ENCODE measurements around the gene KISS1R. TPM values are rescaled to one million over a fixed set of nuclear protein-coding genes. Genes with fewer than 3 reads are reported as not detected.

KISS1R gene
- total RNA-seq, 1 experiment from 2014 or later, result not detected

DNA sequence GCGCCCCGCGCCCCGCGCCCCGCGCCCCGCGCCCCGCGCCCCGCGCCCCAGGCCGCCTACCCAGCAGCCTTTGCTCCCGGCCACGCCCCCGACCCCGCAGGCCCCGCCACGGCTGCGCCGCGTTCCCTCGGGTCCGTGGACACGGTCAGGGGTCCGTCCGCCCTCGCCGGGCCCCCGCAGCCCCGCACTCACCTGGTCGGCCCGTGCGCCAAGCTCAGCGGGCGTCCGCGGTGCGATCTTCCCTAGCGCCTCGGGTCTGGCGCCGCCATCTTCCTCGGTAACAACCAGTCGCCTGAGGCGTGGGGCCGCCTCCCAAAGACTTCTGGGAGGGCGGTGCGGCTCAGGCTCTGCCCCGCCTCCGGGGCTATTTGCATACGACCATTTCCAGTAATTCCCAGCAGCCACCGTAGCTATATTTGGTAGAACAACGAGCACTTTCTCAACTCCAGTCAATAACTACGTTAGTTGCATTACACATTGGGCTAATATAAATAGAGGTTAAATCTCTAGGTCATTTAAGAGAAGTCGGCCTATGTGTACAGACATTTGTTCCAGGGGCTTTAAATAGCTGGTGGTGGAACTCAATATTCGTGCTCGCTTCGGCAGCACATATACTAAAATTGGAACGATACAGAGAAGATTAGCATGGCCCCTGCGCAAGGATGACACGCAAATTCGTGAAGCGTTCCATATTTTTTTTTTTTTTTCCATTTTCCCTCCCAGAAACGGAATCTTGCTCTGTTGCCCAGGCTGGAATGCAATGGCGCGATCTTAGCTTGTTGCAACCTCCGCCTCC, 24.0 kb upstream of the KISS1R start, which contains the start of the genes MED16 and RNU6-9:
TSS of gene MED16 (minus strand) at position 294 of the 796 bp plus-strand sequence. CDS start 2,056 bp downstream, outside the sequence.
TSS of gene RNU6-9 (plus strand) at position 591 of the 796 bp plus-strand sequence.
- peak; percentile 97 for DNase-seq
- Histone ChIP-seq H3K4me3 (ENCODE audit: low read length) (peak within 1 kb of the TSS; percentile 84), H2AFZ (ENCODE audit: low read length) (no peak within 1 kb of the TSS; the same call in 1 of the 2 replicates), H3K9me3 (ENCODE audit: low read length) (no peaks in the 10 kb centered on the region), H4K20me1 (ENCODE audit: insufficient read depth, low read depth, low read length) (peaks cover 9% of the 10 kb centered on the region; the same call in 1 of the 2 replicates), H3K27ac (ENCODE audit: low read length) (peak within 1 kb of the TSS; percentile 66), H3K9ac (ENCODE audit: low read length) (peak within 1 kb of the TSS; percentile 91), H3K27me3 (ENCODE audit: low read length) (no peaks in the 10 kb centered on the region), H3K4me2 (ENCODE audit: low read depth, low read length, poor library complexity, severe bottlenecking) (peak within 1 kb of the TSS; percentile 90), H3K79me2 (ENCODE audit: low read length) (peaks cover 19% of the 10 kb centered on the region), H3K9me2 (replicated peaks; ENCODE audit: insufficient read depth, low read length) (no peaks in the 10 kb centered on the region), H3K36me3 (ENCODE audit: insufficient read depth, low read length) (0 out of 2 replicates have a peak, but pooled peaks cover 5% of the 10 kb centered on the region), H3K4me1 (ENCODE audit: low read length) (peaks cover 12% of the 10 kb centered on the region)

DNA sequence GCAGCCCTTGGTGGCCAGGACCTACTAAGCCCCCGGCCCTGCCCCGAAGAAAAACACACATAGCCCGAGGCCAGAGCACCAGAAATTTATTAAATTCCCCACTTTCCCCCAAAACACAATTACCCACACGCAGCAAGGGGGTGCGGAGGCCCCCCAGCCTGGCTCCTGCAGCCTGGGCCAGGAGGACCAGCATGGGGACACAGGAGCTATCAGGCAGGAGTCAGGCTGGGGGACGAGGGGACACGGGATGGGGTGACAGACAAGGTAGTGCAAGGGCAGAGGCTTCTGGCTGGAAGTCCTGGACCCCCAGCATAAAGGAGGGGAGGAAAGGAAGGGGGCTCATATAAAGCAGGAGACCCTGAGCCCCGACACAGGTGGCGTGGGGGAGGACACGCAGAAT, 20.7 kb upstream of the KISS1R start:
- H2AFZ ChIP-seq (ENCODE audit: low read length), result no peak overlapping the region
- H4K20me1 ChIP-seq (ENCODE audit: insufficient read depth, low read depth, low read length), result peaks cover 21% of the 10 kb centered on the region; the same call in 1 of the 2 replicates
- no peaks in the 10 kb centered on the region for H3K27me3 ChIP-seq (ENCODE audit: low read length)
- no peak for DNase-seq
- no peaks in the 10 kb centered on the region for H3K9me2 ChIP-seq (replicated peaks; ENCODE audit: insufficient read depth, low read length)
- H3K4me3 ChIP-seq (ENCODE audit: low read length), result no peak overlapping the region
- peaks cover 8% of the 10 kb centered on the region for H3K79me2 ChIP-seq (ENCODE audit: low read length)
- H3K36me3 ChIP-seq (ENCODE audit: insufficient read depth, low read length), result no peaks in the 10 kb centered on the region
- no peak overlapping the region for H3K9ac ChIP-seq (ENCODE audit: low read length)
- no peak overlapping the region for H3K27ac ChIP-seq (ENCODE audit: low read length)
- H3K4me1 ChIP-seq (ENCODE audit: low read length), result peaks cover 29% of the 10 kb centered on the region
- H3K9me3 ChIP-seq (ENCODE audit: low read length), result no peaks in the 10 kb centered on the region
- H3K4me2 ChIP-seq (ENCODE audit: low read depth, low read length, poor library complexity, severe bottlenecking), result no peak overlapping the region

DNA sequence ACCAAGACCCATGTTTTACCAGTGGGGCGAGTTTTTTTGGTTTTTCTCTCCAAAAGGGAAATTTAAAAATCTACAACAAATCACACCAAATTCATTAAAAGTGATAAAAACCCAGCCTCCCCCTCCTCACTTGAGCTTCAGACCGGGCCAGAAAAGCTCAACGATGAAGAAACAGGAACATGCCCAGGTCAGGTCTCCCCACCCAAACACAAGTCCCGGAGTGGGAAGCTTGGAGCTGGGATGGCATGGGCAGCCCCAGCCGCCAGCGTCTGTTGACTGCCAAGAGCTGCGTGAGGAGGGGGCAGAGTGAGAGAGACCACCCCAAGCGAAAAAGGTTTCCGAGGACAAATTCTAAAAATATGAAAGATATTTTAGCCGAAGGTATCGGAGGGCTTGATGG, 20.1 kb upstream of the KISS1R start:
- DNase-seq, result no peak
- Histone ChIP-seq H4K20me1 (ENCODE audit: insufficient read depth, low read depth, low read length) (peaks cover 21% of the 10 kb centered on the region; the same call in 1 of the 2 replicates), H3K9me2 (replicated peaks; ENCODE audit: insufficient read depth, low read length) (no peaks in the 10 kb centered on the region), H3K79me2 (ENCODE audit: low read length) (peaks cover 6% of the 10 kb centered on the region), H3K9me3 (ENCODE audit: low read length) (no peaks in the 10 kb centered on the region), H3K27me3 (ENCODE audit: low read length) (no peaks in the 10 kb centered on the region), H3K27ac (ENCODE audit: low read length) (no peak overlapping the region), H3K4me2 (ENCODE audit: low read depth, low read length, poor library complexity, severe bottlenecking) (no peak overlapping the region), H3K4me3 (ENCODE audit: low read length) (no peak overlapping the region), H3K36me3 (ENCODE audit: insufficient read depth, low read length) (no peaks in the 10 kb centered on the region), H2AFZ (ENCODE audit: low read length) (no peak overlapping the region), H3K4me1 (ENCODE audit: low read length) (peaks cover 27% of the 10 kb centered on the region), H3K9ac (ENCODE audit: low read length) (no peak overlapping the region)

DNA sequence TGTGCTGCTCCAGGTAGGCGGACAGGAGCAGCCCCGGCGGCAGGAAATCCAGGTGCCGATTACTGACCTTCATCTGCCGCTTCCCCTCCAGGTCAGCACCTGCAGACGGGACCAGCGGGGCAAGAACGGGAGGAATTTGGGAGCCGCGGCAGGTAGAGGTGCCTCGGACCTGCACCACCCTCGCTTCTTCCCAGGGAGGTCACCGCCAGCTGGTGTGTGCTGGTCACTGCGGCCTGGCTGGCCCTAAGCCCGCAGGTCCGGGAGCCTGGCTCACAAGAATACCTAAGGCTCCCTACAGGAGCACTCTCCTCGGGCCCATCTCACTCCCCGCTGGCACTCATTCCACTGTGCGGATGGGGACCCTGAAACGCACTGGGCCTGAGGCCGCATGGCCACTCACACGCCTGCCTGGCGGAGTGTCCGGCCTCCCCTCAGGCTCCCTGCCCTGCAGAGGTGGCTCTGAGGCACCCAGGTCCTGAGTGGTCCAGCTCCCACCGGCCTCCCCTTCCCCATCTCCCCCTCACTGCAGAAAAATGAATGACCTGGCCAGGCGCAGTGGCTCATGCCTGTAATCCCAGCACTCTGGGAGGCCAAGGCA, 19.6 kb upstream of the KISS1R start:
- Histone ChIP-seq H3K9ac (ENCODE audit: low read length) (no peak overlapping the region), H3K36me3 (ENCODE audit: insufficient read depth, low read length) (no peaks in the 10 kb centered on the region), H3K9me3 (ENCODE audit: low read length) (no peaks in the 10 kb centered on the region)

DNA sequence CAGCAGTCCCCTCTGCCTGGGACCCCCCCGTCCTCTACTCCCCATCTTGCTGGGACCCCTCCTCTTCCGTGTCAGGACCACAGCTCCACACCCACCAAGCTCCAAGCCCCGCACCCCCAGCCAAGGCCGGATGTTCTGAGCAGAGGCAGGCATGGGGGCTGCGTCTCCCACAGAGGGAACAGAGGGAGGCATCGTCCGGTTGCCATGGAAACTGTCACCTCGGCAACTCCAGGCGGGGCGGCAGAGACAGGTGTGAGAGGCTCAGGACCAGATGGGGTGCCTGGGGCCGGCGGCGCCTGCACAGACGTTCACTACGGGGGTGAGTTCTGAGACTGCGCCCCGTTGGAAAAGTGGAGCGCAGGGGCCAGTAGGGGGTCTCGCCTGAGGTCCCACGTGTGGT, 18.5 kb upstream of the KISS1R start:
- Histone ChIP-seq H3K27me3 (ENCODE audit: low read length) (no peaks in the 10 kb centered on the region), H3K27ac (ENCODE audit: low read length) (no peak overlapping the region), H3K4me2 (ENCODE audit: low read depth, low read length, poor library complexity, severe bottlenecking) (peak overlapping the region; percentile 20), H3K79me2 (ENCODE audit: low read length) (no peaks in the 10 kb centered on the region), H2AFZ (ENCODE audit: low read length) (no peak overlapping the region), H3K4me3 (ENCODE audit: low read length) (no peak overlapping the region), H3K4me1 (ENCODE audit: low read length) (peaks cover 19% of the 10 kb centered on the region), H3K36me3 (ENCODE audit: insufficient read depth, low read length) (no peaks in the 10 kb centered on the region), H4K20me1 (ENCODE audit: insufficient read depth, low read depth, low read length) (peaks cover 17% of the 10 kb centered on the region; the same call in 1 of the 2 replicates), H3K9me3 (ENCODE audit: low read length) (no peaks in the 10 kb centered on the region), H3K9me2 (replicated peaks; ENCODE audit: insufficient read depth, low read length) (no peaks in the 10 kb centered on the region), H3K9ac (ENCODE audit: low read length) (no peak overlapping the region)
- peak; percentile 92 for DNase-seq

More for the DNA sequence above, 19.6 kb upstream of the KISS1R start:
- H3K79me2 ChIP-seq (ENCODE audit: low read length), result peaks cover under 1% of the 10 kb centered on the region; the same call in 1 of the 2 replicates
- no peaks in the 10 kb centered on the region for H3K27me3 ChIP-seq (ENCODE audit: low read length)
- no peak overlapping the region for H3K4me2 ChIP-seq (ENCODE audit: low read depth, low read length, poor library complexity, severe bottlenecking)
- no peak overlapping the region for H2AFZ ChIP-seq (ENCODE audit: low read length)
- H3K27ac ChIP-seq (ENCODE audit: low read length), result no peak overlapping the region
- peaks cover 24% of the 10 kb centered on the region for H3K4me1 ChIP-seq (ENCODE audit: low read length)
- peaks cover 17% of the 10 kb centered on the region; the same call in 1 of the 2 replicates for H4K20me1 ChIP-seq (ENCODE audit: insufficient read depth, low read depth, low read length)
- no peak for DNase-seq
- no peaks in the 10 kb centered on the region for H3K9me2 ChIP-seq (replicated peaks; ENCODE audit: insufficient read depth, low read length)
- no peak overlapping the region for H3K4me3 ChIP-seq (ENCODE audit: low read length)

DNA sequence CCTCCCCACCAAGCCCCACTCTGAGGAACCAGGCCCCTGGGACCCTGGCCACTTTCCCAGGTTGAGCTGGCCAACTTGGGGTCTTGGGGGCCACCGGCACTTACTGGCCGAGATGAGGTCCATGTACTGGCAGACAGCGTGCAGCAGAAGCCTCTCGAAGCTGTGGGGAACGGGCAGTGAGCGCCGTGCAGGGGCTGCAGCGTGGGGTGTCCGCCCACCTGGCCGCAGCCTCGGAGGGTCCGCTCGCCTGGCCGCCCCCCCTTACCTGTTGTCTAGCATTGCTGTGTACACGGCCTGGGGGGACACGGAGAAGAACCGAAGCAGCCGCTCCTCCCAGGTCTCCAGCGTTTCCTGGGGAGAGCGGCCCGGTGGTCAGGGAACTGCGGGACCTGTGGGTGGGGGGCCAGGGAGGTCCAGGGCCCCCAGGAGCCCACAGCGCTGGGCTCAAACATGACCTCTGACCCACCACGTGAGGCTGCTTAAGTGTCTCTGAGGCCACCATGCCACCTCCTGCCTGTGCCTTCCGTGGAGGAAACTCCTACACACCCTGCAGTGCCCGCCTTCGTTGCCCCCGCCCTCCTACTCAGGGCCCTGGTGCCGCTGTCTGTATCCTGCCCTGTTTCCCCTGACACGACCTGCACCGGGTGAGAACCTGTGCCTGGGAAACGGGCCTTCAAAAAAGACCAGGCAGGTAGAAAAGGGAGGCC, 17.6 kb upstream of the KISS1R start:
- Histone ChIP-seq H3K9me2 (replicated peaks; ENCODE audit: insufficient read depth, low read length) (no peaks in the 10 kb centered on the region), H3K27me3 (ENCODE audit: low read length) (no peaks in the 10 kb centered on the region), H3K4me2 (ENCODE audit: low read depth, low read length, poor library complexity, severe bottlenecking) (peak overlapping the region; percentile 20), H3K4me1 (ENCODE audit: low read length) (peaks cover 17% of the 10 kb centered on the region), H3K4me3 (ENCODE audit: low read length) (no peak overlapping the region), H3K9me3 (ENCODE audit: low read length) (no peaks in the 10 kb centered on the region), H3K27ac (ENCODE audit: low read length) (no peak overlapping the region), H3K36me3 (ENCODE audit: insufficient read depth, low read length) (no peaks in the 10 kb centered on the region), H3K79me2 (ENCODE audit: low read length) (no peaks in the 10 kb centered on the region), H3K9ac (ENCODE audit: low read length) (no peak overlapping the region), H2AFZ (ENCODE audit: low read length) (no peak overlapping the region), H4K20me1 (ENCODE audit: insufficient read depth, low read depth, low read length) (peaks cover 17% of the 10 kb centered on the region; the same call in 1 of the 2 replicates)
- no peak for DNase-seq

DNA sequence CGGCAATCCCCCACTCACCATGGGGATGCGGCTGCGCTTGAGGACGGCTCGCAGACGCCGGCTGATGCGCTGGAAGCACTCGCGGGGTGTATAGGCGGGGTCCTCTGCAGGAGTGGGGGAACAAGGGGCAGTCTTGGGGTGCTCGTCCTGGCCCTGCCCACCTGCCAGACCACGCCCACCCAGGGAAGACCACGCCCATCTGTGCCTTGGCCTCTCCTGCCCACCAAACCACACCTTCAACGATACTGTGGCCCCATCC, 17.2 kb upstream of the KISS1R start:
- Histone ChIP-seq H3K36me3 (ENCODE audit: insufficient read depth, low read length) (no peaks in the 10 kb centered on the region), H3K27me3 (ENCODE audit: low read length) (no peaks in the 10 kb centered on the region), H4K20me1 (ENCODE audit: insufficient read depth, low read depth, low read length) (peaks cover 17% of the 10 kb centered on the region; the same call in 1 of the 2 replicates), H3K4me3 (ENCODE audit: low read length) (no peak overlapping the region), H3K4me2 (ENCODE audit: low read depth, low read length, poor library complexity, severe bottlenecking) (no peak overlapping the region), H3K9ac (ENCODE audit: low read length) (no peak overlapping the region), H3K27ac (ENCODE audit: low read length) (no peak overlapping the region), H3K9me2 (replicated peaks; ENCODE audit: insufficient read depth, low read length) (no peaks in the 10 kb centered on the region), H3K4me1 (ENCODE audit: low read length) (peaks cover 17% of the 10 kb centered on the region), H3K9me3 (ENCODE audit: low read length) (no peaks in the 10 kb centered on the region), H2AFZ (ENCODE audit: low read length) (no peak overlapping the region), H3K79me2 (ENCODE audit: low read length) (no peaks in the 10 kb centered on the region)
- no peak for DNase-seq

Data from Karpas-422 (cell line).